22Rv1 (cell line): Measurements from ENCODE around the gene ANKRD13A.

Experiments
- ZFX ChIP-seq: fragments of 450-650 bp; IDR thresholded peaks from 2 replicates; pipeline ENCODE4 v1.6.1; 2017; ENCODE audit warnings: antibody characterized with exemption, borderline replicate concordance
- TF ChIP-seq, protein P1 (sequence below): fragments of 450-650 bp; IDR thresholded peaks from 2 replicates; pipeline ENCODE4 v1.5.1; 2017; ENCODE audit warnings: mild to moderate bottlenecking

DNA sequence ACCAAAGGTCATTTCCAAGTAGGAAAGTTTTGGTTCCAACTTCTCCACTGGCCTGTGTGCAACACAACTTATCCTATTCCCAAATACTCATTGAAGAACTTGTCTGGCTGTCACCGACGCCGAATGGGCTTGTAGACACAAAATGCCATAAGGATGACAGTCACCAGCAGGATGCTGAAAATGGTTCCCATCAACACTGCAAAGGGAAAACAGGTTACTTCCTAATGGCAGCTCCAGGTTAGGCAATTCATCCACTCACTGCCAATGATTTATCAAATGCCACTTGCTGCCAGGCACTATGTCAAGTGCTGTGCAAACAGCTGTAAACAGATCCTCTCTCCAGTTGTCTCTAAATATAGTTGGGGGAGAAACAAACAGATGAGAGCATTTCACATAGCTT is 43.0 kb downstream of the ANKRD13A start:
- TF ChIP-seq, protein P1, sequence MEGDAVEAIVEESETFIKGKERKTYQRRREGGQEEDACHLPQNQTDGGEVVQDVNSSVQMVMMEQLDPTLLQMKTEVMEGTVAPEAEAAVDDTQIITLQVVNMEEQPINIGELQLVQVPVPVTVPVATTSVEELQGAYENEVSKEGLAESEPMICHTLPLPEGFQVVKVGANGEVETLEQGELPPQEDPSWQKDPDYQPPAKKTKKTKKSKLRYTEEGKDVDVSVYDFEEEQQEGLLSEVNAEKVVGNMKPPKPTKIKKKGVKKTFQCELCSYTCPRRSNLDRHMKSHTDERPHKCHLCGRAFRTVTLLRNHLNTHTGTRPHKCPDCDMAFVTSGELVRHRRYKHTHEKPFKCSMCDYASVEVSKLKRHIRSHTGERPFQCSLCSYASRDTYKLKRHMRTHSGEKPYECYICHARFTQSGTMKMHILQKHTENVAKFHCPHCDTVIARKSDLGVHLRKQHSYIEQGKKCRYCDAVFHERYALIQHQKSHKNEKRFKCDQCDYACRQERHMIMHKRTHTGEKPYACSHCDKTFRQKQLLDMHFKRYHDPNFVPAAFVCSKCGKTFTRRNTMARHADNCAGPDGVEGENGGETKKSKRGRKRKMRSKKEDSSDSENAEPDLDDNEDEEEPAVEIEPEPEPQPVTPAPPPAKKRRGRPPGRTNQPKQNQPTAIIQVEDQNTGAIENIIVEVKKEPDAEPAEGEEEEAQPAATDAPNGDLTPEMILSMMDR = no peak
- TF ChIP-seq ZFX = no peak
